GM06990 (cell line): ENCODE results near the gene MRPS5.

Experiments
- DNase-seq: peaks from one replicate; pipeline ENCODE4 v3.0.0-alpha.2; 2011; ENCODE audit not compliant: insufficient read length; ENCODE audit errors: extremely low read depth
- H3K27me3 ChIP-seq: replicated peaks from 2 replicates; pipeline ENCODE4 v1.6.0; 2011; ENCODE audit warnings: low read length; ENCODE audit not compliant: control insufficient read depth, insufficient read depth
- H3K36me3 ChIP-seq: 2 replicates; pipeline ENCODE4 v1.5.1; 2011; ENCODE audit warnings: low read length; ENCODE audit not compliant: control insufficient read depth, insufficient read depth
- H3K4me3 ChIP-seq: replicated peaks from 2 replicates; pipeline ENCODE4 v1.5.1; 2011; ENCODE audit warnings: low read depth, mild to moderate bottlenecking, control low read depth, low read length
- CTCF ChIP-seq: IDR thresholded peaks from 2 replicates; pipeline ENCODE4 v1.5.1; 2011; ENCODE audit warnings: low read length, control low read depth, mild to moderate bottlenecking, inconsistent platforms; ENCODE audit not compliant: insufficient read depth, poor library complexity, severe bottlenecking

MRPS5 gene

GRCh38 chr2:95075440-95076132 is 46.0 kb downstream of the MRPS5 start:
- no peak for TF ChIP-seq CTCF
- Histone ChIP-seq H3K36me3 (no peaks in the 10 kb centered on the region), H3K4me3 (no peak overlapping the region), H3K27me3 (no peaks in the 10 kb centered on the region)
- DNase-seq: no peak

DNA sequence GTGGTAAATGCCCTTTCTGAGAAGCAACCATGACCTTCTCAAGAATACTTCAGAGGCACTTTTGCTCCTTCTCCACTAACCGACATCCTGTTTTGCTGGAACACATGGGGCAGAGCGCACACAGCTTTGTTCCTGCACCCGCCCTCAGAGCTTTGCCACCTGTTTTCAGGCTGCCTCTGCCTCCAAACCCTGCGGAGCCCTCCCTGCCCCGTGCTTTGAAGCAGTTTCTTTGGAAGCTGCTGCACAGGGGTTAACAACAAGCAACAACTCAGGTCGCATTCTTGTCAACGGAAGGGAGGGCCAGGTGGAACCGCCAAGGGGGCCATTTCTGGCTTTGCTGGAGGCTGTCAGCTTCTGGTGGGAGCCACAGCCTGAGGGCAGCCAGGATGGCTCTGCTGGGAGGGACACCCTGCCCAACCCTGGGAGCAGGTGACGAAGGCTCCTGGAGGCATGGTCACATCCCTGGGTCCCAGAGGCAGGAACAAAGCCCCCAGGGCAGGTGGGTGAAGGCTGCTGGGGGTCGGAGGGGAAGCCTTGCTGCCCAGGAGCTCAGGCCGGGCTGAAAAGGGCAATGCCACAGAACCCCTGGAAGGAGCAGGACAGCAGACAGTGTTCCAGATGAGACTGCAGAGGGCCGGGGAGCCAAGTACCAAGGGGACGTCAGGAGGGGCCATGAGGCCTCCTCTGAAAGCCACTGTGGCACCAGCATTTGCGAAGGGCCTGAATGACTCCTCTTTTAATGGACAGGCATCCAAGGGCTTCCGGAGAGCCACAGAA is 46.8 kb downstream of the MRPS5 start:
- Histone ChIP-seq H3K27me3 (no peaks in the 10 kb centered on the region), H3K36me3 (no peaks in the 10 kb centered on the region), H3K4me3 (no peak overlapping the region)
- no peak for TF ChIP-seq CTCF
- DNase-seq: no peak

DNA sequence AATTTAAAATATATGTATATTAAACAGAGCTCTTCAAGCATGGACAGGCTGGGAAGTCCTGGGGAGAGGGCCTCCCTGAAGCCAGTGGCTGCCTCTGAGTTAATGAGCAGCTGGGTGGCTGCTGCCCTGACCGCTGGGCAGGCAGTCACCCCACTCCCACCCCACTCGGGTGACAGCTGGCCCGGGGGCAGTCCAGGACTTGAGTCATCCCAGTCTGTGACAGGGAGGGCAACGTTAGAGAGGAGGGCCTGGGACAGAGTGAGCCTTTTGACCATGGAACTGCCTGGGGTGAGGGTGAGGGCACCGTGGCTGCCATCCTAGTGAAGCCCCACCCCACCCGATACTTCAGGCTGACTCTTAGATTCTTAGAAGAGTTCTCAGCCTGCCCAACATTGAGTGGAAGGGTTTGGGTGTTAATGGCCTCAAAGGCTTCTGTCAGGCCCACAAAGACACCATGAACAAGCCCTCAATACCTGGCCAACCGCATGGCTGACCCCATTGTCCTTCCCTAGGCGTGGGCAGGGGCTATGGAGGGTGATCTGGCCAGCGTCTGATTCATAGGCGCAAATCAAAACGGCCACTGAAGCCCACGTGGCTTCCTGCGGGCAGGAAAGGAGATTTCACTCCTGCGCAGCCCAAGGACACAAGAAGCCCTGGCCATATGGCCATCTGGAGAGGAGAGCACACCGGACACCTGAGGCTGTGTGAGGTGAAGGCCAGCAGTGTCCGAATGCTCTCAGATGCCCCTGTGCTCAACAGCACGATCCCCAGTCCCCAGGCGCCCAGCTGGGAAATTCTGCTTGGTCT is 47.5 kb downstream of the MRPS5 start:
- no peak for DNase-seq

DNA sequence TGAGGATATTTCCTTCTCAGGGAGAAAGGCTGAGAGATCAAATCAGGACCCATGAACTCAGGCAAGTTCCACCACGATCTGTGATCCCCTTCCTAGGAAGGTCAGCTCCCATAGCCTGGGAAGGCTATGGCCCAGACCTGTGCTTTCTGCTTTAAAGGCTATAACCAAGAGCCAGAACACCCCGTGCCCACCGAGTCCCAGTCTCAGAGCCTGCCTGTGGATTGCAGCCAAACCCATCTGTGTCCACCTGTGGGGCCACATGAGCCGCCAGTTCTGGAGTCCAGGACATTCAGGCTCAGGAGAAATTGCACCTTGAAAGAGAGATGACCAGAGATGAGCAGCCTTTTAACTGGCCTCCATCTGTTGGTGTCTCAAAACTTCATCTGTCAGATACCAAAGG is 49.2 kb downstream of the MRPS5 start:
- no peak for DNase-seq
- H3K4me3 ChIP-seq: no peak overlapping the region
- H3K36me3 ChIP-seq: no peaks in the 10 kb centered on the region
- no peaks in the 10 kb centered on the region for H3K27me3 ChIP-seq
- TF ChIP-seq CTCF: no peak

More for the DNA sequence above, 47.5 kb downstream of the MRPS5 start:
- Histone ChIP-seq H3K27me3 (no peaks in the 10 kb centered on the region), H3K4me3 (no peak overlapping the region), H3K36me3 (no peaks in the 10 kb centered on the region)
- TF ChIP-seq CTCF: no peak

DNA sequence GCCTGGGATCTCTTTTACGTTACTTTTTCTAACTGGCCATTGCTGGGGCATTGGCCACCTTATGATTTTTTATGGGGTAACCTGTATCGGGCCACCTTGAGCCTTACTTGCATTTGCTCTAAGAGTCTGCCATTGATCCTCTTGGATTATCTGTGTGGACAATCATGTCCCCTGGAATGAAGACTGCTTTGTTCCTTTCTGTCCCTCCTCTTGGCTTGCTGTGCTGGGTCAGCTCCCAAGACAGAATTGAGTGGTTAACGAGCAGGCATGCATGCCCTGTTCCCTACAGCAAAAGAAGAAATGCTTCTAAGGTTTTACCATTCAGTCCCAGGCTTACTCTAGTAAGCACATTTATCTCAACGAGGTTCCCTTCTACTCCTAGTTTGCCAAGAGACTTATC is 49.8 kb downstream of the MRPS5 start:
- DNase-seq: no peak
- H3K27me3 ChIP-seq: no peaks in the 10 kb centered on the region
- TF ChIP-seq CTCF: no peak
- H3K4me3 ChIP-seq: no peak overlapping the region
- H3K36me3 ChIP-seq: no peaks in the 10 kb centered on the region
